Esophagus (tissue), 2 donors: ENCODE measurements around the gene EQTN. TPM values are rescaled to one million over a fixed set of nuclear protein-coding genes. Genes with fewer than 3 reads are reported as not detected.
"Not testable (repeated sequence)": the region's sequence is repeated elsewhere in the genome, so short reads cannot be mapped to it uniquely, and the experiment has no call there.

Experiments
- H3K27ac ChIP-seq, 2 donors: one replicate each; pipeline ENCODE4 v1.5.1; 2013; ENCODE audit warnings: low read depth in 2 of 2, mild to moderate bottlenecking in 2 of 2, inconsistent platforms in 1 of 2, low read length in 1 of 2, moderate library complexity in 1 of 2
- H3K27me3 ChIP-seq, 2 donors: one replicate each; pipeline ENCODE4 v1.6.1; 2013; ENCODE audit warnings: low read length in 2 of 2, control low read depth in 1 of 2, mild to moderate bottlenecking in 1 of 2; ENCODE audit not compliant: insufficient read depth in 2 of 2, control insufficient read depth in 1 of 2
- H3K36me3 ChIP-seq, 2 donors: one replicate each; pipeline ENCODE4 v1.6.1; 2013; ENCODE audit warnings: low read length in 1 of 2; ENCODE audit not compliant: control insufficient read depth in 2 of 2, insufficient read depth in 2 of 2
- H3K4me1 ChIP-seq, 2 donors: one replicate each; pipeline ENCODE4 v1.6.1; 2013; ENCODE audit warnings: low read length in 1 of 2; ENCODE audit not compliant: control insufficient read depth in 2 of 2, insufficient read depth in 2 of 2
- H3K4me3 ChIP-seq, 2 donors: one replicate each; pipeline ENCODE4 v1.5.1; 2013; ENCODE audit warnings: low read length in 2 of 2, mild to moderate bottlenecking in 2 of 2, low read depth in 1 of 2, moderate library complexity in 1 of 2
- H3K9me3 ChIP-seq, 2 donors: one replicate each; pipeline ENCODE4 v1.6.1; 2013; ENCODE audit warnings: mild to moderate bottlenecking in 2 of 2, low read depth in 1 of 2, low read length in 1 of 2, moderate library complexity in 1 of 2; ENCODE audit not compliant: control insufficient read depth in 2 of 2, insufficient read depth in 1 of 2
- WGBS, 2 donors: extraction: QIAGEN DNeasy Blood & Tissue Kit; methylation state at CpG; one replicate each; pipeline ENCODE4 v1.1.7; 2013; 5-methylcytosine and 5-hydroxymethylcytosine counted together
- polyA plus RNA-seq, 2 donors: library from polyadenylated mRNA; stranded (reverse); fragments of 200-250 nt; gene quantifications; one replicate each; pipeline ENCODE4 v1.2.3, GENCODE V29; 2013
- donor health status: healthy with polysubstance abuse.
- donor health status: Bipolar disorder and iron deficiency.

EQTN gene
- polyA plus RNA-seq, 2 donors = not detected

DNA sequence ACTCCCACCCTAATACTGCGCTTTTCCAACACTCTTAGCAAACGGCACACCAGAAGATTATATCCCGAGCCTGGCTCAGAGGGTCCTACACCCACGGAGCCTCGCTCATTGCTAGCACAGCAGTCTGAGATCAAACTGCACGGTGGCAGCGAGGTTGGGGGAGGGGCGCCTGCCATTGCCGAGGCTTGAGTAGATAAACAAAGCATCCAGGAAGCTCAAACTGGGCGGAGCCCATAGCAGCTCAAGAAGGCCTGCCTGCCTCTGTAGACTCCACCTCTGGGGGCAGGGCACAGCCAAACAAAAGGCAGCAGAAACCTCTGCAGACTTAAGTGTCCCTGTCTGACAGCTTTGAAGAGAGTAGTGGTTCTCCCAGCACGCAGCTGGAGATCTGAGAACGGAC is 57.3 kb downstream of the EQTN start:
- not testable (repeated sequence) for H3K27me3 ChIP-seq, H3K4me3 ChIP-seq, H3K36me3 ChIP-seq, H3K4me1 ChIP-seq, H3K9me3 ChIP-seq, H3K27ac ChIP-seq
- WGBS, 2 donors = 75 to 84% methylated on average over 12 of the region's 12 CpGs

Other genes starting within 250 kb of the EQTN start
- 1 to 10 TPM in 1 of 2 donors, under 1 TPM in 1; 0.55 to 1.3 TPM for gene TEK, start 187.9 kb downstream of the EQTN start, polyA plus RNA-seq
- not detected for gene IFNK, start 227.1 kb upstream of the EQTN start, polyA plus RNA-seq
- gene MOB3B, start 232.7 kb upstream of the EQTN start, polyA plus RNA-seq = 1 to 10 TPM; 2.0 to 2.5 TPM